H1 (cell line): ENCODE results near the gene RSAD1. TPM values are rescaled to one million over a fixed set of nuclear protein-coding genes. Genes with fewer than 3 reads are reported as not detected.

ENCODE experiments used
- CHD7 ChIP-seq: fragments of 300-600 bp; sonication (generic); IDR thresholded peaks from 2 replicates; pipeline ENCODE4 v1.7.1; 2012; ENCODE audit warnings: low read length, moderate library complexity, mild to moderate bottlenecking, inconsistent platforms; ENCODE audit not compliant: insufficient replicate concordance
- polyA plus RNA-seq, 7 experiments: library from polyadenylated mRNA; depleted of rRNA in 3 of 7; stranded (reverse) in 5 of 7; unstranded in 2 of 7; fragments of >200 nt in 5 of 7; fragments of 200-250 nt in 2 of 7; gene quantifications; 1 replicate in 5 of 7; 2 replicates in 1 of 7; 4 replicates in 1 of 7; pipeline versions ENCODE4 v1.2.1 to v1.2.3, GENCODE V29; 2011 to 2013; ENCODE audit warnings: missing spikeins in 2 of 7, mixed read lengths in 2 of 7
- total RNA-seq: library from RNA; stranded (reverse); fragmentation: NEBNext Ultra II Directional; extraction: Animal tissue kit (Norgen Biotek cat#: 25700); gene quantifications from 2 replicates; pipeline ENCODE4 v1.2.1, GENCODE V29; 2021

RSAD1 gene
- total and polyA plus RNA-seq, 2 of the 8 experiments (the other 6 are each of a cell fraction or from before 2014, with no cell fraction given) = 17.9 to 33.5 TPM

- TF ChIP-seq CHD7 = no peak
Observed at GRCh38 chr17:50533720-50534148, 55.1 kb downstream of the RSAD1 start (continued).
